Ectodermal cell (in vitro differentiated cells): Measurements from ENCODE around the gene FAM72B.
"Not testable (repeated sequence)": the region's sequence is repeated elsewhere in the genome, so short reads cannot be mapped to it uniquely, and the experiment has no call there.

Experiments used
- H3K27ac ChIP-seq: 2 replicates; pipeline ENCODE4 v1.7.0; 2013; ENCODE audit warnings: mild to moderate bottlenecking, low read depth, low read length; ENCODE audit not compliant: insufficient read depth, poor library complexity, severe bottlenecking
- H3K27me3 ChIP-seq: 2 replicates; pipeline ENCODE4 v1.7.0; 2013; ENCODE audit warnings: mild to moderate bottlenecking, low read length; ENCODE audit not compliant: insufficient read depth, control insufficient read depth, poor library complexity, severe bottlenecking
- H3K36me3 ChIP-seq: one replicate; pipeline ENCODE4 v1.7.0; 2013; ENCODE audit warnings: low read length; ENCODE audit not compliant: control insufficient read depth, insufficient read depth
- H3K4me1 ChIP-seq: one replicate; pipeline ENCODE4 v1.7.0; 2013; ENCODE audit warnings: low read length; ENCODE audit not compliant: control insufficient read depth, insufficient read depth
- H3K4me3 ChIP-seq: 2 replicates; pipeline ENCODE4 v1.7.0; 2013; ENCODE audit warnings: low read depth, low read length, control low read depth; ENCODE audit not compliant: insufficient read depth
- H3K9me3 ChIP-seq: 2 replicates; pipeline ENCODE4 v1.7.0; 2013; ENCODE audit warnings: mild to moderate bottlenecking, low read length, moderate library complexity; ENCODE audit not compliant: control insufficient read depth
- WGBS, 2 experiments: methylation state at CpG; one replicate each; pipeline ENCODE4 v1.1.7; 2013; ENCODE audit warnings: missing lambda C conversion rate in 2 of 2; 5-methylcytosine and 5-hydroxymethylcytosine counted together

The FAM72B gene

DNA sequence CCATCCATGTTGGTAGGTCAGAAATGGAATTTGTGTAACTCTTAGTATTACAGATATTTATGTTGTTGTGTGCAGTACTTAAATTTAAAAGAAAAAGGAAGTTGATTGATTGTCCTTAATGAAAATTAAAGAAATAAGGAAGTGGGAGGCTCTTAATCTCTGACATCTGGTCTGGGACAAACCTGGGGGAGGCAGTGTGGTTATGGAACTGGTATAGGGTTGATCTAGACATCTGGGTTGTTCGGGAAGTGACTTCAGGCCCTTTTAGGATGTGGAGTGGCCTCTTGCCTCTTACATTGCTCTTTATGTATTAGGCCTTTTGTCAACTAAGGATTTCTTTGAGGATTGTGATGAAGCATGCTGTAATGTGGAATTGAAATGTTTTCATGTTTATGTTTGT lies 16.1 kb upstream of the FAM72B start:
- H3K27me3 ChIP-seq, H3K4me3 ChIP-seq, H3K36me3 ChIP-seq, H3K4me1 ChIP-seq, H3K9me3 ChIP-seq, H3K27ac ChIP-seq: not testable (repeated sequence)
- no CpG with 5 or more reads among the region's 1 CpG for WGBS, 2 experiments

DNA sequence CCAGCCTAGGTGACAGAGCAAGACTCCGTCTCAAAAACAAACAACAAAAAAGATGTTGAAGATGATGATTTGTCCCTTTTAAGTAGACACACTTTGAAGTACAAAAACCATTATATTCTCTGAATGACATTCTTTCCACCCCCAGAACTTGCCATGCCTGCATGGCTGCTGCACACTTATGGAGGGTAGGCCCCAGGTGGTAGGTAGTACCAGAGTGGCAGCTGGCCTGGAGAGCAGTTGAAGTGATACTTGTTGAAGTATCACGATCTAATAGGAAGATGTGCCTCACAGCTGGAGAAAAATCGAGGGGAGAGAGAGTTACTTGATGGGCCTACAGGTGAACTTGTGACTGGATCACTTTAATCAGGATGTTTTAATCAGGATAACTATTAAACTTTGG lies 15.6 kb upstream of the FAM72B start:
- WGBS, 2 experiments: no CpG with 5 or more reads among the region's 3 CpGs
- not testable (repeated sequence) for H3K9me3 ChIP-seq, H3K4me3 ChIP-seq, H3K4me1 ChIP-seq, H3K27me3 ChIP-seq, H3K27ac ChIP-seq, H3K36me3 ChIP-seq

DNA sequence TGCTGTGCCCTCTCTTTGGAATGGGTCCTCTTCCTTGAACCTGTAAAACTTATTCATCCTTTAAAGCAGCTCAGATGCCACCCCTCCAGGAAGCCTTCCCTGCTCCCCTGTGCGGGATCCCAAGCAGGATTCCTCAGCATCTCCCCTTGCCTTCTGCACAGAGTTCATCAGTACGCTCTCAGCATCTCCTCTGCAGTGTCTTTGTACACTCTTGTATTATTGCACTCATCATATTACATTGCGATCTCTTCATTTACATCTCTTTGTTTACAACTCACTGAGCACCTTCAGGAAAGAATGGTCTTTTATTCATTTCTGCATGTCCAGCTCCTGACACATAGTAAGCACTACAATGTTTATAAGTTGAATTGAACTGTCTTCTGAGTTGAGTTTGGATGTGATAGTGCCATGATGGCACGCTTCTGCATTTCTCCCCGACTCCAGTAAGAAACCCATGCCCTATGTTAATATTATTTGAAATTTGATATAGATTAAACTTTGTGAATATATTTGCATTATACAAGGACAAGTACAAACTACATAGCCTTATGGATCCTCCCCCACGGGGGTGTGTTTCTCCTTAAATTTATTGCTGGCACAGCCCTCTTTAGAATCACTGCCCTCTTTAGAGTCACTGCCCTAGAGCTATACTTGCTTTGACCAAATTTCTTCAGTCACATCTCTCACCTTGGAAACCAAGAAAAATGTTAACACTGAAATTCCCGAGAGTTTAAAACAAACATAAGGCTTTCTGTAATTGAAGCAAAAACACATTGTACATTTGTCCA lies 13.1 kb upstream of the FAM72B start:
- H3K36me3 ChIP-seq, H3K4me1 ChIP-seq, H3K4me3 ChIP-seq, H3K9me3 ChIP-seq, H3K27ac ChIP-seq, H3K27me3 ChIP-seq: not testable (repeated sequence)
- WGBS, 2 experiments: 92 to 100% methylated on average over 2 of the region's 7 CpGs

DNA sequence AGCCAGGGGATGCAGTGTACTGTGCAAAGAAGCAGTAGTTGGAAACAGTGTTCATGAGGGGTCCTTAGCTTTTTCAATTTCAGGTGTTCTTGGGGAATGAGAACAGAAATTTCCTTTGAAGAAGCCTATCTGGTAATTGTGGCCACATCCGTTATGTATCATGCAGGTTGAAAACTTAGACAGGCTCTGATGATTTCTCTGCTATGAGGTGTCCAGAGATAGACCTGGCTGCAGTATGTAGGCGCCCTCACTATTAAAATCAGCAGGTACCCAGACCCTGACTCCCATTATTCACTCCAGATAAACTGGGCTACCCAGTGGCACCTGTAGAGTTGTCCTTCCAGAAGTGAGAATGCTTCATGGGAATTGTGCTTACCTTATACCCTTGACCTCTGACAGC lies 8.4 kb upstream of the FAM72B start:
- WGBS, 2 experiments: no CpG with 5 or more reads among the region's 2 CpGs
- not testable (repeated sequence) for H3K9me3 ChIP-seq

DNA sequence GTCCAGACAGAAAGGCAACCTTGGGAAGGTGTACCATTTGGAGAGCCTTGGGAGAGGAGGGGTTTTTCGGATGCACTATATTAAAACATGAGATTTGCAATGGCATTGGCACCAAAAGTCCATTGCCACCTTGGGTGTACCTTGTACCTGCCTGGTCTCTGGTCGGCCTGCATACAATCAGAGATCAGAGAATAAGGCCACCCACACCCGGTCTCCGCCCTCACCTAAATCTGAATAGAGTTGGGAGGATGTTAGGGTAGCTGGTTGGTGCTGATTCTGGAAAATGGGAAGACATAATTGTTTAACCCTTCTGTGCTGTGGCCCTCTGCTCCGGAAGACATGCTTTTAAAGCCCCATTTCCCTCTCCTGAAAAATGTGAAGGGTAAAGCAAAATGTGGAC lies 3.8 kb upstream of the FAM72B start:
- not testable (repeated sequence) for H3K9me3 ChIP-seq, H3K4me3 ChIP-seq, H3K27ac ChIP-seq, H3K27me3 ChIP-seq, H3K4me1 ChIP-seq, H3K36me3 ChIP-seq
- WGBS, 2 experiments: 86 to 93% methylated on average over 1 to 4 of the region's 5 CpGs

More for the DNA sequence above, 8.4 kb upstream of the FAM72B start:
- not testable (repeated sequence) for H3K4me1 ChIP-seq, H3K36me3 ChIP-seq, H3K27me3 ChIP-seq, H3K27ac ChIP-seq, H3K4me3 ChIP-seq

DNA sequence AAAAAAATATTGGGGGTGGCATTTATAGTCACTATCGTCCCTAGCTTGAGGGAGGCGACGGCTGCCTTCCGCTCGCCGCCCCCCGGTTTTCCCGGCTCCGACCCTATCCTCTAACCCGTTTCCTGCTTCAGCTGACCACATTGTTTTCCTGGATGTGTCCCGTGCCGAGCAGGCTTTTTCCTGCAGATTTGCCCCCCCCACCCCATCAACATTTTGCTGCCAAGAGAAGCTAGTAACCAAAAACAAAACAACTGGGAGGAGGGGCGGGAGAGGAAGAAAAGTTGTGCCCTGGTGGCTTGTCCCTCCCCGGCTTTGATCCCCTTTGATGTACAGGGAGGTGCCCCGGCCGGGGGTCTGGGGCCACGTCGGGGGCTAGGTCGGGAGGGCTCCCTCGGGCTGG lies 2.1 kb upstream of the FAM72B start:
- not testable (repeated sequence) for H3K36me3 ChIP-seq, H3K27ac ChIP-seq, H3K9me3 ChIP-seq, H3K4me3 ChIP-seq, H3K27me3 ChIP-seq, H3K4me1 ChIP-seq
- WGBS, 2 experiments: no CpG with 5 or more reads among the region's 20 CpGs

DNA sequence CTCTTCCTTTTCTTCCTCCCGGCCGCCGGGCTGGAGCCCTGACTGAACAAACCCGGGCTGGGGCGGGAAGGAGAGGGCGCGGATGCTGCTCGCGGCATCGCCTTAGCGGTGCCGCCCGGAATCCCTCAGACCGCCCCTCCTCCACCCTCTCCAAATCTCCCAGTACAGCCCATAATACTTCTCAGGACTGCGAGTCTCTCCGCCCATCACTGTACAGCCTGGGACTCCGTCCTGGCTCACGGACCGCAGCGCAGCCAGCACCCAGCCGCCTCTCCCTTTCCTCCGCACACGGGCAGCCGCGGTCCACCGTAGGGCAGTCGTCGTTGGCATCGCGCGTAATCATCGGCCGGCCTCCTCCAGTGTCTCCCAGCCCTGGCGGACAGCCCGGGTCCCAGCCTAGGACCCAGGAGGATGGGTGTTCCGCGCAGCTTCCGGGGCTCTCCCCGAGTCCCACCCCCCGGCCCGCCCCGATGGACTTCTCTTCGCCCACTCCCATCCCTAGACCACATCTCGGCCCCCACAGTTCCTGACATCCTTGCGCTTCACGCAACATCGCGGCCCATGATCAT lies 1.1 kb upstream of the FAM72B start:
- H3K4me3 ChIP-seq: peak overlapping the region; percentile 22
- H3K27me3 ChIP-seq, H3K27ac ChIP-seq, H3K4me1 ChIP-seq, H3K9me3 ChIP-seq, H3K36me3 ChIP-seq: not testable (repeated sequence)
- no CpG with 5 or more reads among the region's 48 CpGs for WGBS, 2 experiments

DNA sequence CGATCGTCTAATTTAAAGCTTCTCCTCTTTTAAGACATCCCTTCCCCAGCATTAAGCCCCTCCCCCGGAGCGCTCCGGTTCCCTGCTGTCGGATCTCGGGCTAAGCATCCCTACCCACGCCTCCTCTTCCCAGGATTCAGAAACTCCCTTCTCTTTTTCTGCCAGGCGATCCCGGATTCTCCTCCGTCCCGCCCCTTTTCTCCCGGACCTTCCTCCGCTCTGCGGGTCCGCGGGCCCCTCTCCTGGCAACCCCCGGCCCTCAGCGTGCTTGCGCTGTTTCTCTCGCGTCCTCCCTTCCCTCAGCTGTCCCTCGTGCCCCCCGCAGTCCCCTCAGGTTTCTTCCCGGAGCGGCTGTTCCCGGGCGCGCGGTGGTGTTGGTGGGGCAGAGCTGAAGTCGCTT lies 273 bp downstream of the FAM72B start:
- WGBS, 2 experiments: 0% methylated on average over 5 to 8 of the region's 31 CpGs
- peak overlapping the region; percentile 27 for H3K4me3 ChIP-seq

DNA sequence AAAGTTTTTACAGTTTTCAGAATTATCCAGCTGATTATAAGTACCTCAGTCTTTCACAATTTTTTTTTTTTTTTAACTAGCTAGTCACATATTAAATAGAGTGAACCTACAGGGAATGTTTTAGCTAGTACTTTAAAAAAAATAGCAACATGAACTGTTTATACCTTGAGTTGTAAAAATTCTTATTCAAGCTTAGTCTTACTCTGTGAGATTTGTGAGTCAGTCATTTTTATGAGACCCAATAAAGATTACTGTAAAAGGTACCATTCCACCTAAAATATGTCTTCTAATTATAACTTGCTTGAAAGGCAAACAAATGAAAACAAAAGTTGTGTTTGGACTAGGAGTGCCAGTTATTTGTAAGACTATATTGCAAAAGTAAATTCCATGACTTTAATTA lies 5.9 kb downstream of the FAM72B start:
- H3K27me3 ChIP-seq, H3K36me3 ChIP-seq, H3K4me3 ChIP-seq, H3K4me1 ChIP-seq, H3K9me3 ChIP-seq, H3K27ac ChIP-seq: not testable (repeated sequence)

More for the DNA sequence above, 273 bp downstream of the FAM72B start:
- not testable (repeated sequence) for H3K27me3 ChIP-seq, H3K9me3 ChIP-seq, H3K36me3 ChIP-seq, H3K27ac ChIP-seq, H3K4me1 ChIP-seq

DNA sequence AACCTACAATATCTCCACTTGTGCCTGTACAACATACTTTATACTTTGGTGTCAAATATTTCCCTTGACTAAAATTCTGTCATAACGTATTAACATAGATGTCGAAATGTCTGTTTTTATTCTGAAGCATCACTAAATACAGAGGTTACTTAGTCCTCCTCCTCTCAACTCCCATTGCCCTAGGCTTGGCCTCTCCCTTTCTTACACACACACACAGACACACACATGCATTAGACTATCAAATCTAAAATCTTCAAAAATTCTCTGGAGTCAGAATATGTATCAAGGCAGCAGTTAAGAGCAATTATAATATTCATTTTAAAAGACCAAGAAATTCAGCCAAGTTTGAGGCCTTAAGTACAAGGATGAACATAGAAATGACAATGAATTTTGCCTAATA lies 7.5 kb downstream of the FAM72B start:
- not testable (repeated sequence) for H3K4me1 ChIP-seq, H3K9me3 ChIP-seq, H3K27me3 ChIP-seq, H3K4me3 ChIP-seq, H3K27ac ChIP-seq, H3K36me3 ChIP-seq
- WGBS, 2 experiments: 98 to 100% methylated on average over 2 of the region's 2 CpGs

DNA sequence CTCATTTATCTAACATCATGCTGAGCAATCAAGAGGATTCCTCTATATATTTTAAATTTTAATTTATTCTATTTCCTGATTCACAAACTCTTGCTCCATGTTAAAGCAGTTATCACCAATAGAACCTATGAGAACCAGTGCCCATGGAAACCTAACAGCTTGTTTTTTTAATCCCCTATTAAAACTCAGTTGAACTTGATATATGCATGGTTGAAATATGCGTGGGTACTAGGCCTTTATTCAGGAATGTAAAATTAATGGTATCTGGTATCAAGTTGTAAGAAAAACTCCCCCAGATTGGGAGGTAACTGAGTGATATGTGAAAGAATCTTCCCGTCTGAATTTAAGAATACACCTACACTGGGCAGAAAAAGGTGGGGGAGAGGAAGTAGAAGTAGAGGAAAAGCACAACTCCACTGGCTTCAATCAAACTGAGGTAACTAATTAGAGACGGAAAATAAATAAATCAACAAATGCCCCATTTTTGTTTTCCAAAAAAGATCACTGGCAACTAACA lies 15.9 kb downstream of the FAM72B start:
- H3K9me3 ChIP-seq, H3K36me3 ChIP-seq, H3K27me3 ChIP-seq, H3K4me3 ChIP-seq, H3K27ac ChIP-seq, H3K4me1 ChIP-seq: not testable (repeated sequence)
- no CpG with 5 or more reads among the region's 3 CpGs for WGBS, 2 experiments
